GM21717 (cell line): ENCODE measurements around the gene GNAZ.

Experiments
- ATAC-seq: cut with Tn5 transposase; IDR thresholded peaks from one replicate; pipeline ENCODE4 v1.9.1; 2021; ENCODE audit warnings: mild to moderate bottlenecking, moderate library complexity; ENCODE audit not compliant: unreplicated experiment

Gene GNAZ

DNA sequence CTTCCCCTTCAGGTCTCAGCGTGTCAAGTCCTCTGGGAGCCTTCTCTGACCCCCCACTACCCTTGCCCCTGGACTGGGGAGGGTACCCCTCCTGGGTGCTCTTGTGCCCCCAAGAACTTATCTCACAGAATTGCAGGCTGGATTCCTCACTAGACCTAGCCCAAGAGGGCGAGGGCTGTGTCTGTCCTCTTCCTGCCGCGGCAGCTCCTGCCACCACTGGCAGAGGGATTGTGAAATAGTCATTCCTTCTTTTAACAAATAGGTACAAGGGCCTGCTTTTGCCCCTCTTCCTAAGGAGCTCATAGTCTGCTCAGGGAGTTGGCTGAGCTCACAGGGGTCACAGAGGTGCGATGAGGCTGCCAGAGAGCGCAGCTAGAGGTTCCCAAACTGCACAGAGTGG lies 80.4 kb downstream of the GNAZ start:
- no peak for ATAC-seq

DNA sequence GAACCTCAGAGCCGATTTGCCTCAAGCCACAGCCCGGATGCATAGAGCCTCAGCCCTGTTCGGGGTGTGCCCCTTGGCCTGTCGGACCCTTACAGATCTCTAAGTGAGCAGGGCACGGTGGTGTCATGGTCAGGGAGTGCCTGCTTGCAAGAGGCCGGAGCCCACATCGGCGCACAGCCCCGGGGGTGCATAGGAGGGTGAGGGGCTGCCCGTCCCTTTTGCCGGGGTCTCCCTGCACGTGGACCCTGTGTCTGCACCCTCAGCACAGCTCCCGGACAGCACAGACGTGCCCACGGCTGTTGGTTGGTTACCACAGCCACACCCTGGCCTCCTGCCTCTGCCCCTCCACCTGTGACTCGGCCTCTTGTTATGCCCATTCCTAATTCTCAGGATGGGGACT lies 81.5 kb downstream of the GNAZ start:
- ATAC-seq, result no peak

DNA sequence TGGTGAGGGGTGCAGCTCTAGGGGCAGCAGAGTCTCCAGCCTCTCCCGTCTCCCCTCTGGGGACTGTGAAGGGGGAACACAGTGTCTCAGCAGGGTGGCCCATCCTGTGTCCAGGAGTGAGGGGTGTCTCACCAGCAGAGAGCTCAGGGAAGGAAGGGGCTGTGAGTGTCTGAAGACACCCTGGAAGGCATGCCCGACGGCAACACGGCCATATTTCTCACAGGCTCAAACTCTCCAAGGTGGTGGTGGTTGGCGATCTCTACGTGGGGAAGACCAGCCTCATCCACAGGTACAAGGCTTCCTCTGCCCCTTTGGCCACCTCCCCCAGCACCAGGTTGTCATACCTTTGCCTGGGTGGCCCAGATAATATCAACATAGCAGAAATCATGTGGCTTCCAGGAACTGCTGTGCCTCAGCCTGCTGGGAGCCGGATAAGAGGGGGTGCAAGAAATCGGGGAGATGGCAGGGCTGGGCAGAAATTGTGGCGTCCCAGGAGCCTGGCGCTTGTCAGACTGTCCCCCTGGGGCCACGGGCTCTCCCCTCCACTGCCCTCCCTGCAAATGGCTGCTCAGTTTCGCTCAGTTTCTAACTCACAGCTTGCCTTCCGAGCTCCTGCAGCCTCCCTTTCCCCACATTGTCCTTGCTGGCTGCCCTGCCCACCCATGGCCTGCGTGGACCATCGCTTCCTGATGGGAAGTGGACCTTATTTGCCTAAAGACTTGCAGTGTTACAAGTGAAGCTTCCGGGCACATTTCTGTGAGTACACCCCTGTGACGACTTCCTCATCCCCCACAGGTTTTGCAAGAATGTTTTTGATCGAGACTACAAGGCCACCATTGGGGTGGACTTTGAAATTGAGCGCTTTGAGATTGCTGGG lies 82.2 kb downstream of the GNAZ start:
- ATAC-seq, result no peak

DNA sequence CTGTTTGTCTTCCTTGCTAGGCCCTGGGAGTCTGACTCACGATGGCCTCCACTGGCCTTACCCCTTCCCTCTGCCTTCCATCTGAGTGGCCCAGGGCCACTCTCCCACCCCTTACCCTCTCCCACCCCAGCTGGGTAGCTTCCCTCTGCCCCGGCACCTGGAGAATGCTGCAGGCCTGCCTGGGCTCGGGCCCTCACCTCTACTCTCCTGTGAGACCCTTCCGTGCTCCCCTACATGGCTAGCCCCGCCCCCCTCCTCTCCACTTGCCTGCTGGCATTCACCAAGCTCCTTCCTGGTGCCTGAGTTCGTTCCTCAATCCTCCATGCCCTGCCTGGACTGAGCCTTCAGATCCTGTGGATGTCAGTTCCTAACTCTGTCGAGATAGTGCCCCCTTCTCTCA lies 83.7 kb downstream of the GNAZ start:
- ATAC-seq, result no peak

DNA sequence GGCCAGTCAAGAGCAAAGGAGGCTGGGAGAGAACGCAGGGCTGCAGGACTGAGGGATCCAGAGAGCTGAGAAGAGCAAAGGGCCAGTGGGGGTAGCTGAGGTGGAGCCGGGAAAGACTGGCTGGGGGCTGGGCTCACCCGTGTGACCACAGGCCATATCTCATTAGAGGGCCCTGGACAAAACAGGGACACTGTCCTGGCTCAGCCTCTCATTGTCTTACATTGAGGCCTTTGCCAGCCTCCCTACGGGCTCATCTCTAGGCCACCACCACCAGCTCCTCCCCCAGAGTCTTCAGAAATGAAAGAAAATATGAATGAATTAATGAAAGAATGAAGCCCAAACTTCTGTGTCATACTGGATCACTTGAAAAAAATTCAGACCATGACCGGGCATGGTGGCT lies 84.1 kb downstream of the GNAZ start:
- no peak for ATAC-seq

DNA sequence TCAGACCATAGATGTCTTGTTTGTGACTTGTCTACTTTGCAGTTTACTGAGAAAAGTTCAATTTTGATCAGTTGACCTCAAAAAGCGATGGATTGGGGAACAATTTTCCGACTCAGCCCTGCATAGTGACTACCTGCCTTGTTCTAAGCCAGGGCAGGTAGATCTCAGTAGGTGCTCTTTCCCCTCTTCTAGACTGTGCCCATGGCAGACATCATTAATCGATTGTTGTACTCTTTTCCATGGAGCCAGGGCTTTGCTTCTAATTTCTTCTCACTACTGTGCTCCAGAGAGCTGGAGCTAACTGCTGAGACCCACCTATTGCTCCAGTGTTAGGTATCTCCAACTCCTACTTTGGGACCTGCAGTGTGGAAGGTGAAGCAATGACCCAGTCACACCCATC lies 84.8 kb downstream of the GNAZ start:
- no peak for ATAC-seq

DNA sequence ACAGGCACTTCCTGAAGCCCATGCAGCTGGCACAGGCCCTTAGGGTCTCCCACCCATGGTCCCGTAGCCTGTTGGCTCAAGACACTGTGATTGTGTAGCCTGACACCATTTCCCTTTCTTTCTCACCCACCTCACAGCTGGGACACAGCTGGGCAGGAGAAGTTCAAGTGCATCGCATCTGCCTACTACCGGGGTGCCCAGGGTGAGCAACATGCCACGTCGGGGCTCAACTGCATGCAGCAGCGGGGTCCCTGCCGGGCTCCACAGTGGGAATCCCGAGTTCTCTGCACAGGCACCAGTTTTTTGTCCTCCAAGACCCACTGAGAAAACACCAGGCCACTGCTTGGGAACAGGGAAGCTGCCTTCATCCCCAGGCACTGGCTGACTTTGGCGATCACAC lies 85.5 kb downstream of the GNAZ start:
- ATAC-seq, result no peak

DNA sequence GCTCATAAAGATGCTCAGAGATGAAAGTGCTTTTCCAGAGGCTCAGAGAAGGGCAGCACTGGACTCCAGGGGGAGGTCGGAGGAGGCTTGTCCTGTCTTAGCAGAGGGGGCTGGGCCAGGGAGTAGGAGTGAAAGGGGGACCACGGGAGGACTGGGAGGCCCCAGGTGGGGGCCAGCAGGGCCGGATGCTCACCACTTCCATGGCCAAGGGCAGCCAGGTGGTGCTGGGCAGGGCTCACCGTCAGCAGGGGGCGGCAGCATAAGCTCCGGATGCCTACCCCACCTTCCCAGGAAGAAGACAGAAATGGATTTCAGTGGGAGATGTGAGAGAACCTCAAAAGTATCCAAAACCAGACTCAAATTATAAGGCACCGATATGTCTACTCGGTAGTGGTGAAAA lies 86.0 kb downstream of the GNAZ start:
- ATAC-seq, result no peak

DNA sequence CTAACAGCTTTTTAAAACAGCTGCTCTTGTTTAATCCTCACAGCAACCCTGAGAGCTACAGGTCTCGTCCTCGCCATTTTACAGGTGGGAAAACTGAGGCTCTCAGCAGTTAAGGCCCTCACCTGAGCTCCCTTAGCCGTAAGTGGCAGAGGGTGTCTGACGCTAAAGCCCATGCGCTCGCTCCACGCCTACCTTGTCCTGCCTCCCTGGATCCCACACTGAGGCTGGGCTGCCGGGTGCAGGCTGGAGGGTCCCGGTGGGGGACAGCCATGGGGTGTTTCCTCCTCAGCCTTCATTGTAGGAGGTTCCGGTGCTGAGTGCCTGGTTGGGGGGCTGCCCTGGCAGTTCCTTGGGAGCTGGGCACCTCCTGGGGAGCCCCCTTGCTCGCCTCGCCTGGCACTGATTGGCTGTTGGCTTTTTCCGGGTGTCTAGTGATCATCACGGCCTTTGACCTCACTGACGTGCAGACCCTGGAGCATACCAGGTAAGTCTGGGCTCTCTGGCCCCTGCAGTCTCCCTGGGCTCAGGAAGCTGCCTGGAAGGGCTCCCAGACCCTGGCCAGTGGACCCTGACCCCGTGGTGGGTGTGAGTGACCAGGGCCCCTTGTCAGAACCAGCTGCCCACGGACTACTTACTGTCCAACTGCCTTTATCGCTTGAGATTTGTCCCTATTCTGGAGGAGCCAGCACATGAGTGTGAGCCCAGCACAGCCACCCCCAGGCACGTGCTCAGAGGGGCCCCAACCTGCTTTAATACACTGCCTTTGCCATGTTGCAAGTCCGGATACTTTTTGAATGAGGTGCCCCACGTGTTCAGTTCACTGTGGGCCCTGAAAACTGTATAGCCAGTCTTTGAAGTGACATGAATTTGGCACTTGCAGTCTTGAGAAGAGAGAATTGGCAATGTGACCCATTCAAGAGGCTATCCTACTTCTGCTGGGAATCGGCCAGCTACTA lies 87.5 kb downstream of the GNAZ start:
- ATAC-seq, result no peak

DNA sequence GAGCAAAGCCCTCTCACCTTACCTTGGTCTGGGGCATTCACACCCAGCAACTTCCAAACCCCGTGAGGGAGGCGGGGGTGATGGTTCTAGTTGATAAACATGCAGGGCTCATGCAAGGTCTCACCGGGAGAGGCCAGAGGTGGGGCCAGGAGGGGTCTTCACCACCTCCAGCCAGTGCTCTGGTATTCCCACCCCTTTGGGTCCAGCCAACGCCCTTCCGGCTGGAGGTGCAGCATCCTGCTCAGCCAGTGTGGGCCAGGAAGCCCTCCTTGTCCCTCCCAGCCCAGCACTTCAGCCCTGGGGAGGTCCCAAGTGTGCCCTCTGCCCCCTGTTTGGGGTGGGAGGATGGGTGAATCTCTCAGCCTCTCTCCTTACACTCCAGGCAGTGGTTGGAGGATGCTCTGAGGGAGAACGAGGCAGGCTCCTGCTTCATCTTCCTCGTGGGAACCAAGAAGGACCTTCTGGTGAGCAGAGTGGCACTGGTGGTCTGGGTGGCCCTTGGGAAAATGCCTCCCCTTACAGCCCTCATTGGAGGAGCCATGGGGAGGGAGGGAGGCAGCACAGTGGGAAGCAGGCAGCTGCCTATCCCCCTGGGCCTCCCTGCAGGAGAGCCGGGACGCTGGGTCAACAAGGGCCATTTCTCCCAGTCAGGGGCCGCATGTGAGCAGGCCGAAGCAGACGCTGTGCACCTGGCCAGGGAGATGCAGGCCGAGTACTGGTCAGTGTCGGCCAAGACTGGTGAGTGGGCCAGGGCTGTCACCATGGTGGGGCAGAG lies 88.4 kb downstream of the GNAZ start:
- ATAC-seq, result no peak

DNA sequence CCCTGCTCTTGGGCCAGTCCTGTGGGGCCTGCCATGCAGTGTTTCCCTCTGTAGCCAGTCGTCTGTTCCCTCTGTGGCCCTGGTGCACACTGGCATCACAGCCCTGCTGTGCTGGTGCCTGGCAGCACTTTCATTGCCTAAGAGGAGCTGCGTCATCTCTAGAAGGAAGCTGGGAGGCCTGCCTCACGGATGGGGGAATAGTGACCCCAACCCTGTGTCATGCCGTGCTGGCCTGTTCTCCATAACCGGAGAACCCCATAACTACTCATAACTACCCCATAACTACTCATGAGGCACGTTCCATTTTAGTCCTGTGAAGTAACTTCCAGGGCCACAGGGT lies 88.9 kb downstream of the GNAZ start:
- no peak for ATAC-seq

DNA sequence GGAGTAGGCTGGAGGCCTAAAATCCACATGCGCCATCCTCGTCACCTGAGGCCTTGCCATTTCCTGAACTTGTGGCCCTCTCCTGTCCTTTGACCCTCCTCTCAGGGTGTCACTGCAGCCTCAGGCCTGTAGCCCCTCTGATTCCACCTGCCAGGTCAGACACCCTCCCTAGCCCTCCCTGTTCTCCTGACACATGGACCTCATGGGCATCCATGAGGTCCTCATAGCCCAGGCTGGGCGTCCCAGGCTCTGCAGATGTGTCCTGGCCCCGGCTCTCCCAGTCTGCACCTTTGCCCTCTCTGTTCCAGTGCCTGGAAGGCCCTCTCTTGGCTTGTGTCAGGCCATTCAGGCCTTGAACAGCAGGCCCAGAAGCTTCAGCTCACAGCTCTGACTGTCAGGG lies 90.7 kb downstream of the GNAZ start:
- no peak for ATAC-seq

DNA sequence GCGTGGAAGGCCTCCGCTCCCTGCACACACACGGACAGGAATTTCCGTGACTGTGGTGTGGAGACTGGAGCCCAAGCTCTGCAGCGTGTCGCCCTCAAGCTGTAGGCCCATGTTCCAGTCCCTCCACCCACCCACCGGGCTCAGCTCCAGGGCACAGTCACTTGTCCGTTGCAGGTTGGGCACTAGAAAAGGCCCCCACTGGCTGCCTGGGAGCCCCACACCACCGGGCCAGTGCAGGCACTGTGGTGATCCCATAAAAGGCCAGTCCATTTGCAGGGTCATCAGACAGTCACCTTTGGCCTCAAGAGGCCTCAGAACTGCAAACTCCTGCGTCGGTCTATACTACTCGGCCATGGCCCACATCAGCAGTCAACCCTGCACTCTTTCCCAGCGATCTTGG lies 91.3 kb downstream of the GNAZ start:
- no peak for ATAC-seq

DNA sequence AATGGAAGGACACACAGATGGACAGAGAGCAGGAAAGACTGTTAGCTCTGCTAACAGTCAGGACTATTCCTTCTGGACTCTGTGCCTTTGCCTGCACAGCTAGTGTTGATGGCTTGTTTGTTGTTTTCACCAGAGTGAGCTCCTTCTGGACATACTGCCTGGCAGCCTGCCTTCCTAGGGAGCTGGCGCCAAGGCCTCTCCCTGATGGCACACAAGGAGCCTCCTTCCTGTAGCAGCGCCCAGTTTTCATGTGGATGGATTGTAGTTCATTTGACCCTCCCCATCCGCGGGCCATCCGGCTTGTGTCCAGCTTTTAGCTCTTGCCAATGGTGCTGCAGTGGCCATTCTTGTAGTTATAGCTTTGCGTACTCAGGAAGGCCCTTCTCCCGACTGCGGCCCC lies 93.3 kb downstream of the GNAZ start:
- no peak for ATAC-seq

DNA sequence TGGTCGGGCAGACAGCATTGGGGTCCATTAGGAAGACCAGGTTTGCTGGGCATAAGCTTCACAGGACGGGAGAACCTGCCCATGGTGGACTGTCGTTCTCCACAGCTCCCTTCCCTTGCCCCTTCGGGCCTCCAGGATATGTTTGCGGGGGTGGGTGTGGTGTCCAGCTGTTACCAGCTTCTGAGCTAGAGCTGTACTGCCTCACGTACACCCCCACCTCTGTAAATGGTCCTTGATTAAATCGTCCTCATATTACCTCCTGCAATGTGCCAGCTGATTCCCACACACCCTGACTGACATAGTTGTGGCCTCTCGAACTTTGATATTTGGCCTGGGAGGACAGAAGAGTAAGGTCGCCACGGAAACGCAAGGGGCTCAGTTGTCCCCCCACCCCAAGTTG lies 93.8 kb downstream of the GNAZ start:
- no peak for ATAC-seq

DNA sequence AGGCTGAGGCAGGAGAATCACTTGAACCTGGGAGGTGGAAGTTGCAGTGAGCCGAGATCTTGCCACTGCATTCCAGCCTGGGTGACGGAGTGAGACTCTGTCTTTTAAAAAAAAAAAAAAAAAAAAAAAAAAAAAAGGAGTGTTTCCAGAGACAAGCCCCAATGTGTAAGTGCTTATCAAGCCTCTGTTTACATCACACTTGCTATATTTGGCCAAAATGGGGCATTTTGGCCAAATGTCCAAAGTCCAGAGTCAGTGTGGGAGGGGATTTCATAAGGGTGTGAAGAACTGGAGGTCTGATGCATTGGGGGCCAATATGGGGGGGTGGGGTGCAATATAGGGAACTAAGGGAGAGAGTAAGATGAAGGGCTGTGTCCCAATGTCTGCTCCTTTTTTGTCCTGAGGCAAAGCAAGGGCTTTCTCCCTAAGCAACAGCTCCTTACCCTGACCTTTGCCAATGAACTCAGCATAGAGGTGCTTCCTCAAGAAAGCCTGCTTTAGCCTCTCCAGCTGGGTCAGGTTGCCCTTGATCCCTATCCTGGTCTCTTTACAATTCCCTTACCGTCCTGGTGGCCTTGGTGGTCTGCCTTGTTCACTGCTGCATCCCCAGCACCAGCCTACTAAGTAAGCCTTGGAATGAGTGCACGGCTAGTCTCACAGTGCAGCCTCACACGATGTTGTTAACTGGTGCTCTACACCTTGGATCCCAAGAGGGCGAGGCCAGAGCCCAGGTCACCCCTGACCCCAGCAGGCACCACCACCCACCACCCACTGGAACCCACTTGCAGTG lies 95.9 kb downstream of the GNAZ start:
- no peak for ATAC-seq

DNA sequence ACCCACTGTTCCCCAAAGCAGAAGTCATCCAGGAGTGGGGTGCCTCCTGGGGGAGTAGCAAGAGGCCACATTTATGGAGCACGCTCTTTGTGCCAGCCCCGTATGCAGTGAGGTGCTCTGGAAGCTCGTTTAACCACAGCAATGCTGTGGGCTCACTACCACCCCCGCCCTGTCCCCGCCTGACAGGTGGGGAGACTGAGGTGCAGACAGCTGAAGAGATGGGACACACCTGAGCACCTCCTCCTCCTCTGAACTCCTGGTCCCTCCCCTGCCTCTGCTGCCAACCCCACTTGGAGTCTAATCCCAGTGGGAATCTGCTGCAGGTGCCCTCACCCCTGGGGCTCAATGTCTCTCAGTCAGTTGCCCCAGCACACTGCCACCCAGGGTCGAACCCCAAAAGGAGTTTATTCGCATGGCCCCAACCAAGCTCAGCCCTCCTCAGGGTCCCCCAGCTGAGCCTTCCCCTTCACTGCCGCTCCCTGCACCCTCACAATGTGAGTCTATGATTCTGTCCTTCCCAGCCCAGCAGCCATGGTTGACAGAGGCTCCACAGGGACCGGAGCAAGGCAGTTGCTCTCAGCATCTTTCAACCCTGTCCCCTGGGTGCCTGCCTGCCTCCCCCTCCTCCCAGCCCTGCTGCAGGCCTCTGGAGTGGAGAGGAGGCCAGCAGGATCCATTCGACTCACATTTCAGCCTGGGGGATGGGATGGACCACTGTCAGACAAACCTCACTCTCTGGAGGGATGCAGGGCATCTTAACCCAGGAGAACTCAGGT lies 96.7 kb downstream of the GNAZ start:
- no peak for ATAC-seq

DNA sequence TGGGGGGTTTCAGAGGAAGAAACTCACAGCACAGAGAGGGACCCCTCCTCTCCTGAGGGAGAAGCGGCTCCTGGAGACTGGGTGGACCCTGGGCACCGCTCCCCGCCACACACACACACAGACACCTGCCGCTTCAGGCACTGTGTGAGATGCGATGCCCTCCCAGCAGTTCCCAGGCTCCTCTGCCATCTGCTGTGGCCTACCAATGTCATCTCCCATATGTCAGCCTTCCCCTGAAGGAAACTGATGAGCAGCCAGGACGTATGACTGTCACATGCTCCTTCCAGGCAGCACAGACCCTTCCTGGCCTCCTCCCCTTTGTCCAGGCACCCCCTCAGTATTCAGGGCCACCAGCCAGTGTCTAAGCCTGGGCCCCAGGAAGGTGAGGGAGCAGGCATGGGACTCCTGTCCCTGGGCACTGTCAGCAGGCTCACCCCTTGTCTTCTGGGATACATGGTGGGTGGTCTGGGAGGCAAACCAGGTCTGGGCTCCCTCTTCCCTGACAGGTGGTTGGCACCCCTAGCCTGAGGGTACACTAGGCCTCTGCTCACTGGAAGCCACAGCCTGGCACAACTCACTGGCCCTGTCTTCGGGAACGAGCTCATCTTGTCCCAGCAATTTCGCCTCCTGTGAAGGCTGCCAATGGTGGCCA lies 98.2 kb downstream of the GNAZ start:
- ATAC-seq, result no peak

DNA sequence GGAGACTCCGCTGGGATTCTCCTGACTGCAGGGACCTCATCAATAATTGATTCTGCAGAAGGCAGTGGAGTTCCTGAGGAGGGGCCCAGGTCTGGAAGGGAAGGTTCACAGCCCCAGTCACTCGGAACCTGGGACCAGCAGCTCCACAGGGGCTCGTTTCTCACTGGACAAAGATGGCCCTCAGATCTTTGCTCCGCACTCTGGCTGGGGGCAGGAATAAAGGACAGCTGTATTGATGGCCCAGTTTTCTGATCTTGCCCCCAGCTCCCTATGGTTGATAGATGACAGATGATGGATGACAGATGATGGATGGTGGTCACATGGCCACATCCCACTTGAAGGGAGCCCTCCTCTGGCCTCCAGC lies 98.7 kb downstream of the GNAZ start:
- ATAC-seq, result no peak
